DOHH2 (cell line): ENCODE measurements around the gene RFC3.
A peak's percentile ranks its signal among the peaks of the same experiment; 100 is the strongest.

Source experiments
- H3F3A ChIP-seq: fragments of 200-600 bp; sonication (generic), shearing (Covaris generic); 2 replicates; pipeline ENCODE4 v1.6.0; 2016; ENCODE audit warnings: antibody characterized with exemption, mild to moderate bottlenecking; ENCODE audit not compliant: control insufficient read depth, insufficient read depth
- H3K27ac ChIP-seq: fragments of 200-600 bp; sonication (generic); 2 replicates; pipeline ENCODE4 v1.5.1; 2014; ENCODE audit warnings: low read depth, mild to moderate bottlenecking, low read length, moderate library complexity
- H3K27me3 ChIP-seq: fragments of 200-600 bp; sonication (generic); 2 replicates; pipeline ENCODE4 v1.6.1; 2014; ENCODE audit warnings: mild to moderate bottlenecking, low read length, mixed read lengths; ENCODE audit not compliant: control insufficient read depth
- H3K36me3 ChIP-seq: fragments of 200-600 bp; sonication (generic); 2 replicates; pipeline ENCODE4 v1.6.1; 2014; ENCODE audit warnings: mild to moderate bottlenecking, low read length, moderate library complexity, mixed read lengths; ENCODE audit not compliant: control insufficient read depth
- H3K4me1 ChIP-seq: fragments of 200-600 bp; sonication (generic); 2 replicates; pipeline ENCODE4 v1.6.1; 2014; ENCODE audit warnings: mild to moderate bottlenecking, low read length, mixed read lengths; ENCODE audit not compliant: control insufficient read depth
- H3K4me2 ChIP-seq: fragments of 200-600 bp; sonication (generic); 2 replicates; pipeline ENCODE4 v1.6.0; 2014; ENCODE audit warnings: mild to moderate bottlenecking, low read length, moderate library complexity
- H3K4me3 ChIP-seq: fragments of 200-600 bp; sonication (generic); 2 replicates; pipeline ENCODE4 v1.5.1; 2014; ENCODE audit warnings: mild to moderate bottlenecking, low read length, mixed read lengths
- H3K79me2 ChIP-seq: fragments of 200-600 bp; sonication (generic); 2 replicates; pipeline ENCODE4 v1.6.1; 2014; ENCODE audit warnings: mild to moderate bottlenecking, low read length, mixed read lengths; ENCODE audit not compliant: control insufficient read depth
- H3K9me2 ChIP-seq: fragments of 200-600 bp; sonication (generic); replicated peaks from 2 replicates; pipeline ENCODE4 v1.6.1; 2014; ENCODE audit warnings: mild to moderate bottlenecking, low read length, mixed read lengths; ENCODE audit not compliant: control insufficient read depth
- H3K9me3 ChIP-seq: fragments of 200-600 bp; sonication (generic); 2 replicates; pipeline ENCODE4 v1.6.1; 2014; ENCODE audit warnings: antibody characterized with exemption, low read length, mixed read lengths; ENCODE audit not compliant: control insufficient read depth, insufficient read depth
- H4K20me1 ChIP-seq: fragments of 200-600 bp; sonication (generic); 2 replicates; pipeline ENCODE4 v1.6.0; 2014; ENCODE audit warnings: low read depth, mild to moderate bottlenecking, antibody characterized with exemption, low read length, moderate library complexity; ENCODE audit not compliant: control insufficient read depth, insufficient read depth
- EZH2phosphoT487 ChIP-seq: fragments of 200-600 bp; sonication (generic); IDR thresholded peaks from 2 replicates; pipeline ENCODE4 v1.6.1; 2017; ENCODE audit warnings: borderline replicate concordance, mild to moderate bottlenecking, antibody characterized with exemption, low read length, moderate library complexity, mixed read lengths
- TF ChIP-seq, protein P1 (sequence below): fragments of 200-600 bp; sonication (generic); IDR thresholded peaks from one replicate; pipeline ENCODE4 v1.5.1; 2014; ENCODE audit warnings: antibody characterized with exemption, mild to moderate bottlenecking, low read depth, low read length; ENCODE audit not compliant: poor library complexity, severe bottlenecking

Gene RFC3, protein sequence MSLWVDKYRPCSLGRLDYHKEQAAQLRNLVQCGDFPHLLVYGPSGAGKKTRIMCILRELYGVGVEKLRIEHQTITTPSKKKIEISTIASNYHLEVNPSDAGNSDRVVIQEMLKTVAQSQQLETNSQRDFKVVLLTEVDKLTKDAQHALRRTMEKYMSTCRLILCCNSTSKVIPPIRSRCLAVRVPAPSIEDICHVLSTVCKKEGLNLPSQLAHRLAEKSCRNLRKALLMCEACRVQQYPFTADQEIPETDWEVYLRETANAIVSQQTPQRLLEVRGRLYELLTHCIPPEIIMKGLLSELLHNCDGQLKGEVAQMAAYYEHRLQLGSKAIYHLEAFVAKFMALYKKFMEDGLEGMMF

DNA sequence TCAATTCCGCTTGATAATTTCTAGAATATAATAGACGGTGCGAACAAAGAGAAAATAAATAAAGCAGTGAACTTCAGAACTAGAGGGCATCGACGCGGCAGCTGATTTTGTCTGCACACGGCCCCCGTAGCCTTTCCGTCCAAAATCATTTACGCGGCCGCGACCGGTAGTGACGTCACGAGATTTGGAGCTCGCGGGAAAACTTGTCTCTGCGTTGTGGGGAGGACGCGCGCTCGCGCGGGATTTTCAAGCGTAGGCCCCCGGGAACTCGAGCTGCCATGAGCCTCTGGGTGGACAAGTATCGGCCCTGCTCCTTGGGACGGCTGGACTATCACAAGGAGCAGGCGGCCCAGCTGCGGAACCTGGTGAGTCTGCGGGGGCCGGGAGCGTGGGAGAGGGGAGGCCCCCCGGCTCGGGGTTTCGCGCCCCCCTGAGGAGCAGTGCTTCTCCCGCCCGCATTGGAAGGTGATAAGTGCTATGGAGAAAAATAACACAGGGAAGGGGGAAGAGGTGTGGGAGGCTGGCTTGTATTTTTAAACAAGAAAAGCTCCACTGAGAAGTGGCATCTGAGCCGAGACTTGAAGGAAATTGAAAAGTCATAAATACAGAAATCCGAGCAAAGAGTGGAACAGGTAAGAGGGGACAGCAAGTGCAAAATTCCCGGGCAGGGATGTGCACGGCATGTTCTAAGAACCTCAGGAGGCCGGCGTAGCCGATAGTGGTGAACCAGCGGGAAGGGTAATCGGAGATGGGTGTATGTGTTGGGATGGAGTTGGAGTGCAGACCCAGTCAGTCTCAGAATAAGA, at the start of gene RFC3:
TSS of gene RFC3 (plus strand) at position 249 of the 806 bp plus-strand sequence. CDS start at position 279, 30 bp downstream.
- Histone ChIP-seq H3K9me3 (no peaks in the 10 kb centered on the region), H3F3A (no peaks in the 10 kb centered on the region; the same call in 1 of the 2 replicates), H3K4me3 (peak within 1 kb of the TSS; percentile 85), H3K27ac (peak within 1 kb of the TSS; percentile 45), H3K27me3 (no peaks in the 10 kb centered on the region), H4K20me1 (peaks cover 3% of the 10 kb centered on the region; the same call in 1 of the 2 replicates), H3K36me3 (peaks cover 46% of the 10 kb centered on the region), H3K79me2 (peaks cover 51% of the 10 kb centered on the region), H3K9me2 (no peaks in the 10 kb centered on the region), H3K4me2 (peak within 1 kb of the TSS; percentile 62), H3K4me1 (peaks cover 18% of the 10 kb centered on the region)
- TF ChIP-seq EZH2phosphoT487: no peak
- TF ChIP-seq, protein P1, sequence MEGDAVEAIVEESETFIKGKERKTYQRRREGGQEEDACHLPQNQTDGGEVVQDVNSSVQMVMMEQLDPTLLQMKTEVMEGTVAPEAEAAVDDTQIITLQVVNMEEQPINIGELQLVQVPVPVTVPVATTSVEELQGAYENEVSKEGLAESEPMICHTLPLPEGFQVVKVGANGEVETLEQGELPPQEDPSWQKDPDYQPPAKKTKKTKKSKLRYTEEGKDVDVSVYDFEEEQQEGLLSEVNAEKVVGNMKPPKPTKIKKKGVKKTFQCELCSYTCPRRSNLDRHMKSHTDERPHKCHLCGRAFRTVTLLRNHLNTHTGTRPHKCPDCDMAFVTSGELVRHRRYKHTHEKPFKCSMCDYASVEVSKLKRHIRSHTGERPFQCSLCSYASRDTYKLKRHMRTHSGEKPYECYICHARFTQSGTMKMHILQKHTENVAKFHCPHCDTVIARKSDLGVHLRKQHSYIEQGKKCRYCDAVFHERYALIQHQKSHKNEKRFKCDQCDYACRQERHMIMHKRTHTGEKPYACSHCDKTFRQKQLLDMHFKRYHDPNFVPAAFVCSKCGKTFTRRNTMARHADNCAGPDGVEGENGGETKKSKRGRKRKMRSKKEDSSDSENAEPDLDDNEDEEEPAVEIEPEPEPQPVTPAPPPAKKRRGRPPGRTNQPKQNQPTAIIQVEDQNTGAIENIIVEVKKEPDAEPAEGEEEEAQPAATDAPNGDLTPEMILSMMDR: peak; percentile 32

DNA sequence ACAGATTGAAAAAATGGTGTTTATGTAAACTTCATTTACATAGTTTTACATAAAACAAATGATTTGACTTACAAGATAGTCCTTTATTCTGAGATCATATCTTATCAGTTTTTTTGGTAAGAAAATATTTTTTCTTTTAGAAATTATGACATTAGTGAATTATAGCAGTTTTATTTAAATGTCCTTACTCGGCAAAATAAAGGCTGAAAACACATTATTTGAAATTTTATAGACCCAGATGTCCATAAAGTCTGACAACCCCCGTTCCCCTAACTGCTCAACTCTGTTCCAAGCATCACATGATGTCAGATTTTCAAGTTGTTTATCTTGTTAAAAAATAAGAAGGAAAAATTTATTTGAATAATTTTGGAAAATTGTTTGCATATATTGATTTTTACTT, 46.7 kb upstream of the RFC3 start:
- Histone ChIP-seq H3K27ac (no peak overlapping the region), H3K4me1 (peaks cover 8% of the 10 kb centered on the region; the same call in 1 of the 2 replicates)
- TF ChIP-seq, protein P1: no peak
- TF ChIP-seq EZH2phosphoT487: no peak

DNA sequence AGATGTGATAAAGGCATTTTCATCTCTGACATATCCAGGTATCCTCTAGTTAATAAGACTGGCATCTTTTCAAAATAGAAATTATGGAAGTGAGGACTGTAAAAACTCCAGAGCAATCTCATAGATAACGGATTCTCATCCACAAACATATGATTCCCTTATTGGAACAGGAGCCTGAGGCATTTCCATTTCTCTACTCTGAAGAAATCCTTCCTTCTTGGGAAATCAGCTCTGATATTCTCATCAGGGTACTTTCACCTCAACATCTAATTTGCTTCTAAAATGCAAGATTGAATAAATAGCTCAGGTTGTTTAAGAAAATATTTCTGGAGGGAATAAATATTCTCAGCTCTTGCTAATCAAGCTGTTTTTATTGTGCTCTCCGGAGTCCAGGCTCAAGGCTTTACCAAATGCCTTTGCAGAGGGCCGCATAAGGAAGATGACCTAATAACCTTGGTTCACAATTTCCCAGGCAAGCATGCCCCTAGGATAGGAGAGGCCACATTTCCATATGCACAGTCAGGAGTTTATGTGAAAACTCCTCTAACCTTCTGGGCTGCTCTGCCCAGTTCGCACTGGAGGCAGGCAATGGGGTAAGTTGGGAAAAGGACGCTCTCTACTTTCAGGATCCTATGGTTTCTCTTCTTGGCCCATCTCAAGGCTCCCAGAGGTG, 44.0 kb upstream of the RFC3 start:
- H3K79me2 ChIP-seq: no peaks in the 10 kb centered on the region
- H4K20me1 ChIP-seq: no peaks in the 10 kb centered on the region
- no peak overlapping the region for H3K27ac ChIP-seq
- no peaks in the 10 kb centered on the region for H3K36me3 ChIP-seq
- H3K4me3 ChIP-seq: no peak overlapping the region
- H3F3A ChIP-seq: no peaks in the 10 kb centered on the region
- no peak for TF ChIP-seq EZH2phosphoT487
- TF ChIP-seq, protein P1: no peak
- H3K9me3 ChIP-seq: no peaks in the 10 kb centered on the region; the same call in 1 of the 2 replicates
- H3K4me2 ChIP-seq: no peak overlapping the region
- H3K4me1 ChIP-seq: peaks cover 15% of the 10 kb centered on the region
- H3K9me2 ChIP-seq: no peaks in the 10 kb centered on the region
- H3K27me3 ChIP-seq: no peaks in the 10 kb centered on the region

More for the DNA sequence above, 46.7 kb upstream of the RFC3 start:
- no peaks in the 10 kb centered on the region for H4K20me1 ChIP-seq
- no peaks in the 10 kb centered on the region for H3K27me3 ChIP-seq
- no peaks in the 10 kb centered on the region for H3K9me2 ChIP-seq
- no peak overlapping the region for H3K4me2 ChIP-seq
- no peaks in the 10 kb centered on the region for H3K36me3 ChIP-seq
- H3K9me3 ChIP-seq: no peaks in the 10 kb centered on the region; the same call in 1 of the 2 replicates
- H3K4me3 ChIP-seq: no peak overlapping the region
- no peaks in the 10 kb centered on the region for H3K79me2 ChIP-seq
- no peaks in the 10 kb centered on the region for H3F3A ChIP-seq
